HepG2 (cell line): ENCODE measurements around the gene RICTOR. TPM values are rescaled to one million over a fixed set of nuclear protein-coding genes. Genes with fewer than 3 reads are reported as not detected.
A peak's percentile ranks its signal among the peaks of the same experiment; 100 is the strongest.

ENCODE experiments used
- ATAC-seq: fragments of 200-7000 bp; cut with Tn5 transposase; 3 replicates; pipeline ENCODE4 v1.9.1; 2020; ENCODE audit warnings: mild to moderate bottlenecking, moderate library complexity
- BruUV-seq: library from RNA; stranded (reverse); fragments of 400-500 nt; replicated peaks from 2 replicates; lab custom pipeline; 2021; lab: Mats Ljungman, UMichigan
- CTCF ChIA-PET: fragments of 300-600 bp; formaldehyde crosslinking; extraction: SDS; loops from one replicate; lab custom pipeline; 2021; ENCODE audit warnings: low total read pairs, inconsistent platforms, low intra/inter-chr PET ratio; lab: Yijun Ruan, JAX
- POLR2A ChIA-PET: fragments of 350-600 bp; sonication (Branson Sonifier 250); formaldehyde crosslinking; loops from one replicate; lab custom pipeline; 2020; ENCODE audit warnings: antibody characterized with exemption, inconsistent platforms; lab: Yijun Ruan, JAX
- DNase-seq: peaks from one replicate; pipeline ENCODE4 v3.0.0-alpha.2; 2015; ENCODE audit warnings: low spot score
- FAIRE-seq: peaks from 3 replicates; lab custom pipeline; 2011; peaks lifted over from hg19 to GRCh38; lab: Jason Lieb, UNC
- H2AFZ ChIP-seq: one replicate; pipeline ENCODE4 v1.6.1; 2011; ENCODE audit warnings: low read length, inconsistent platforms
- H3K27ac ChIP-seq: fragments of 300-600 bp; 3 replicates; pipeline ENCODE4 v1.8.0; 2011; ENCODE audit warnings: mixed run types, mild to moderate bottlenecking, mixed read lengths, low read length, inconsistent platforms; ENCODE audit not compliant: insufficient read depth; ENCODE audit errors: extremely low read length
- H3K27me3 ChIP-seq, 2 experiments: fragments of 200-600 bp in 1 of 2; 2 replicates in 1 of 2; 3 replicates in 1 of 2; pipeline versions ENCODE4 v1.6.0 to v1.8.0; 2011; ENCODE audit warnings: low read length in 2 of 2, mild to moderate bottlenecking in 2 of 2, moderate library complexity in 2 of 2, inconsistent platforms in 1 of 2; ENCODE audit not compliant: insufficient read depth in 2 of 2, control insufficient read depth in 1 of 2
- H3K36me3 ChIP-seq, 2 experiments: fragments of 200-600 bp in 1 of 2; replicated peaks in 1 of 2; 2 replicates in 1 of 2; 3 replicates in 1 of 2; pipeline versions ENCODE4 v1.5.1 to v1.8.0; 2011; ENCODE audit warnings: low read length in 2 of 2, inconsistent platforms in 1 of 2; ENCODE audit not compliant: insufficient read depth in 2 of 2, control insufficient read depth in 1 of 2
- H3K4me1 ChIP-seq: 2 replicates; pipeline ENCODE4 v1.5.1; 2012; ENCODE audit warnings: low read length, inconsistent platforms; ENCODE audit not compliant: insufficient read depth
- H3K4me2 ChIP-seq: 2 replicates; pipeline ENCODE4 v1.6.0; 2011; ENCODE audit warnings: low read depth, low read length, inconsistent platforms
- H3K4me3 ChIP-seq, 3 experiments: fragments of 200-600 bp in 1 of 3; sonication (generic), shearing (Covaris generic) in 1 of 3; replicated peaks in 1 of 3; 2 replicates each; pipeline ENCODE4 v1.5.1; 2011 to 2016; ENCODE audit warnings: low read length in 3 of 3, inconsistent platforms in 2 of 3, low read depth in 2 of 3, mild to moderate bottlenecking in 2 of 3, control low read depth in 1 of 3, mixed read lengths in 1 of 3; ENCODE audit not compliant: insufficient read depth in 1 of 3
- H3K79me2 ChIP-seq: one replicate; pipeline ENCODE4 v1.6.1; 2011; ENCODE audit warnings: low read length, inconsistent platforms; ENCODE audit not compliant: insufficient read depth
- H3K9ac ChIP-seq: 2 replicates; pipeline ENCODE4 v1.6.0; 2011; ENCODE audit warnings: mild to moderate bottlenecking, low read depth, low read length, inconsistent platforms; ENCODE audit not compliant: insufficient read depth
- H3K9me3 ChIP-seq: 2 replicates; pipeline ENCODE4 v1.5.1; 2012; ENCODE audit warnings: mild to moderate bottlenecking, low read length
- H4K20me1 ChIP-seq: 2 replicates; pipeline ENCODE4 v1.6.0; 2011; ENCODE audit warnings: inconsistent platforms, mild to moderate bottlenecking, low read length, moderate library complexity; ENCODE audit not compliant: insufficient read depth
- FOXO4 ChIP-seq: sonication (generic); formaldehyde crosslinking; conservative IDR thresholded peaks from 2 replicates; pipeline ENCODE4 v1.8.1; 2023; ENCODE audit warnings: missing genetic modification reagents
- GATAD2A ChIP-seq: IDR thresholded peaks from 2 replicates; pipeline ENCODE4 v1.6.1; 2016
- KLF16 ChIP-seq, 2 experiments: sonication (generic) in 1 of 2; formaldehyde crosslinking in 1 of 2; IDR thresholded peaks; 2 replicates each; pipeline versions ENCODE4 v1.6.1 to v1.8.0; 2016 to 2023; ENCODE audit warnings: missing genetic modification reagents in 2 of 2, missing compliant biosample characterization in 1 of 2
- MXD4 ChIP-seq: IDR thresholded peaks from 2 replicates; pipeline ENCODE4 v1.6.1; 2016; ENCODE audit warnings: mild to moderate bottlenecking, missing biosample characterization, missing genetic modification reagents
- NFE2L1 ChIP-seq: sonication (generic); formaldehyde crosslinking; IDR thresholded peaks from 2 replicates; pipeline ENCODE4 v1.4.0; 2020; ENCODE audit warnings: missing genetic modification reagents, mild to moderate bottlenecking, borderline replicate concordance
- RBM39 ChIP-seq: fragments of 200-400 bp; formaldehyde crosslinking; IDR thresholded peaks from one replicate; pipeline ENCODE4 v1.6.1; 2018; ENCODE audit warnings: antibody characterized with exemption, mild to moderate bottlenecking, low read depth, low read length; ENCODE audit not compliant: poor library complexity, severe bottlenecking
- SMAD1 ChIP-seq: sonication (generic); formaldehyde crosslinking; IDR thresholded peaks from 2 replicates; pipeline ENCODE4 v1.4.0; 2020; ENCODE audit warnings: missing genetic modification reagents, low read depth, mild to moderate bottlenecking, borderline replicate concordance
- TBX2 ChIP-seq: sonication (generic); formaldehyde crosslinking; IDR thresholded peaks from 2 replicates; pipeline ENCODE4 v1.5.0; 2020; ENCODE audit warnings: missing genetic modification reagents, mild to moderate bottlenecking, borderline replicate concordance
- TP53 ChIP-seq: sonication (generic); formaldehyde crosslinking; conservative IDR thresholded peaks from 2 replicates; pipeline ENCODE4 v1.4.0; 2020; ENCODE audit warnings: missing genetic modification reagents
- ZKSCAN1 ChIP-seq: fragments of 150-350 bp; IDR thresholded peaks from 2 replicates; pipeline ENCODE4 v1.6.1; 2014; ENCODE audit warnings: low read length
- ZNF441 ChIP-seq: sonication (generic); formaldehyde crosslinking; IDR thresholded peaks from 2 replicates; pipeline ENCODE4 v1.7.0; 2021; ENCODE audit warnings: missing genetic modification reagents, borderline replicate concordance
- ZNF619 ChIP-seq: sonication (generic); formaldehyde crosslinking; IDR thresholded peaks from 2 replicates; pipeline ENCODE4 v1.4.0; 2020; ENCODE audit warnings: mild to moderate bottlenecking, missing genetic modification reagents
- ZNF670 ChIP-seq: sonication (generic); formaldehyde crosslinking; IDR thresholded peaks from 2 replicates; pipeline ENCODE4 v1.8.0; 2022; ENCODE audit warnings: mild to moderate bottlenecking, missing genetic modification reagents, borderline replicate concordance
- WGBS: methylation state at CpG from one replicate; pipeline ENCODE4 v1.1.6; 2017; ENCODE audit warnings: low lambda C conversion rate; 5-methylcytosine and 5-hydroxymethylcytosine counted together
- in situ Hi-C: cut with HindIII; loops from 2 replicates; pipeline ENCODE4 v1.10.0; 2017; ENCODE audit warnings: low pct_unique_long_range_greater_than_20kb; ENCODE audit not compliant: extremely low pct_ligation_motif_present
- intact Hi-C: fragments of 100-400 bp; cut with micrococcal nuclease; formaldehyde crosslinking; loops from one replicate; pipeline ENCODE4 v1.10.0; 2022; ENCODE audit not compliant: unreplicated experiment
- polyA plus RNA-seq, 8 experiments: library from polyadenylated mRNA; depleted of rRNA in 3 of 8; stranded (reverse) in 7 of 8; unstranded in 1 of 8; fragments of >200 nt; fragmentation: Illumina TruSeq in 4 of 8; extraction: Trizol in 4 of 8; gene quantifications; 2 replicates each; pipeline versions ENCODE4 v1.2.1 to v1.2.3, GENCODE V29; 2011 to 2016; ENCODE audit warnings: low read depth in 4 of 8, missing spikeins in 1 of 8, mixed read lengths in 1 of 8; ENCODE audit not compliant: insufficient read depth in 1 of 8
- total RNA-seq, 5 experiments: library from RNA; depleted of rRNA; stranded (reverse); fragments of >200 nt; fragmentation: Illumina TruSeq; extraction: Trizol; gene quantifications; 2 replicates each; pipeline ENCODE4 v1.2.3, GENCODE V29; 2016; ENCODE audit warnings: low read depth in 1 of 5
- TF ChIP-seq, protein P1 (sequence below): sonication (generic); formaldehyde crosslinking; IDR thresholded peaks from 2 replicates; pipeline ENCODE4 v1.9.0; 2021; ENCODE audit warnings: missing genetic modification reagents, mild to moderate bottlenecking, borderline replicate concordance

Gene RICTOR
- total and polyA plus RNA-seq, 2 of the 13 experiments (the other 11 are each of a cell fraction or from before 2014, with no cell fraction given), result 10.7 to 15.4 TPM

DNA sequence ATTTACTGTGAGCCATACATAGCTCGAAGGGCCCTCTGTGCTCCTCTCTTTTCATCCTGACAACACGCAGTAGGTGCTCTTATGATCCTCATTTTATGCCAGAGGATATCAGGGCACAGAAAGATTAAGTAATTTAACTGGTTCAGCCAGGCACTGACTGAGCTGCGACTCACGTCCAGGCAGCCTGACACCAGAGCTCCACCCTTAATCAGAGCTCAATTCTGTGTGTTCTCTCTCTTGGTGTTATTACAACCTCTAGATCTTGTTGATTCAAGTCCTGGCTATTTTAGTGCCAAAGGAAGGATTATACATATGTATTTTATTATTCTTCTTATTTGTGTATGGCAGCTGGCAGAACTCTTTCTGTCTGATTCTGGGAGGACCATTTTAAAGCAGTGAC is 168.7 kb downstream of the RICTOR start:
- peaks cover 7% of the 10 kb centered on the region; the same call in 1 of the 2 replicates for H3K9me3 ChIP-seq
- ChIA-PET CTCF (no interaction called here), POLR2A (no interaction called here)
- TF ChIP-seq ZNF670 (CRISPR knock-in tag) (no peak), ZKSCAN1 (peak; percentile 16; the same call in 1 of the 2 replicates)
- DNase-seq (no peak), ATAC-seq (no peak), FAIRE-seq (no peak)
- 94% methylated on average over 4 of the region's 4 CpGs for WGBS
- no peak overlapping the region for H3K4me3 ChIP-seq
- BruUV-seq, result no TSS peak
- no peaks in the 10 kb centered on the region for H3K27me3 ChIP-seq
- H3K4me1 ChIP-seq, result no peaks in the 10 kb centered on the region
- no peak overlapping the region for H3K9ac ChIP-seq
- H3K27ac ChIP-seq, result no peak overlapping the region
- intact Hi-C loops (no loop called here), in situ Hi-C loops (no loop called here)
- no peak overlapping the region for H2AFZ ChIP-seq
- H4K20me1 ChIP-seq, result no peaks in the 10 kb centered on the region
- H3K79me2 ChIP-seq, result no peaks in the 10 kb centered on the region
- no peak overlapping the region for H3K4me2 ChIP-seq
- H3K36me3 ChIP-seq, result peaks cover 12 to 57% of the 10 kb centered on the region in 2 experiments

GRCh38 chr5:38899936-38900335 is 174.3 kb downstream of the RICTOR start:
- Histone ChIP-seq H3K4me1 (no peaks in the 10 kb centered on the region), H3K9me3 (peaks cover 7% of the 10 kb centered on the region), H3K79me2 (no peaks in the 10 kb centered on the region), H3K27ac (no peak overlapping the region), H3K4me2 (no peak overlapping the region), H3K27me3 (no peaks in the 10 kb centered on the region; a peak in 1 of 5 replicates), H3K4me3 (no peak overlapping the region), H2AFZ (no peak overlapping the region), H4K20me1 (no peaks in the 10 kb centered on the region), H3K36me3 (peaks cover 3 to 31% of the 10 kb centered on the region in 2 experiments; a peak in 4 of 5 replicates), H3K9ac (no peak overlapping the region)
- in situ Hi-C loops (no loop called here), intact Hi-C loops (no loop called here)
- TF ChIP-seq, protein P1, sequence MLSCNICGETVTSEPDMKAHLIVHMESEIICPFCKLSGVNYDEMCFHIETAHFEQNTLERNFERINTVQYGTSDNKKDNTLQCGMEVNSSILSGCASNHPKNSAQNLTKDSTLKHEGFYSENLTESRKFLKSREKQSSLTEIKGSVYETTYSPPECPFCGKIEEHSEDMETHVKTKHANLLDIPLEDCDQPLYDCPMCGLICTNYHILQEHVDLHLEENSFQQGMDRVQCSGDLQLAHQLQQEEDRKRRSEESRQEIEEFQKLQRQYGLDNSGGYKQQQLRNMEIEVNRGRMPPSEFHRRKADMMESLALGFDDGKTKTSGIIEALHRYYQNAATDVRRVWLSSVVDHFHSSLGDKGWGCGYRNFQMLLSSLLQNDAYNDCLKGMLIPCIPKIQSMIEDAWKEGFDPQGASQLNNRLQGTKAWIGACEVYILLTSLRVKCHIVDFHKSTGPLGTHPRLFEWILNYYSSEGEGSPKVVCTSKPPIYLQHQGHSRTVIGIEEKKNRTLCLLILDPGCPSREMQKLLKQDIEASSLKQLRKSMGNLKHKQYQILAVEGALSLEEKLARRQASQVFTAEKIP (CRISPR knock-in tag), result no peak
- TF ChIP-seq SMAD1 (CRISPR knock-in tag) (no peak), NFE2L1 (CRISPR knock-in tag) (no peak), FOXO4 (CRISPR knock-in tag) (no peak), ZNF441 (CRISPR knock-in tag) (no peak), RBM39 (no peak), GATAD2A (CRISPR knock-in tag) (no peak), ZNF619 (CRISPR knock-in tag) (no peak), MXD4 (CRISPR knock-in tag) (no peak), TP53 (CRISPR knock-in tag) (no peak), KLF16 (CRISPR knock-in tag; IDR thresholded peaks at IDR 0.05) (no peak), TBX2 (no peak)
- FAIRE-seq (no peak), ATAC-seq (peak; percentile 51; the same call in 1 of the 3 replicates), DNase-seq (no peak)
- no TSS peak for BruUV-seq
- CTCF ChIA-PET, result no interaction called here
- WGBS, result 96% methylated on average over 5 of the region's 5 CpGs
- POLR2A ChIA-PET, result no interaction called here
